ENCODE data around the gene RND3. TPM values are rescaled to one million over a fixed set of nuclear protein-coding genes. Genes with fewer than 3 reads are reported as not detected.

RND3 gene
- total and polyA plus RNA-seq, 3 experiments from 2014 or later, result not detected

DNA sequence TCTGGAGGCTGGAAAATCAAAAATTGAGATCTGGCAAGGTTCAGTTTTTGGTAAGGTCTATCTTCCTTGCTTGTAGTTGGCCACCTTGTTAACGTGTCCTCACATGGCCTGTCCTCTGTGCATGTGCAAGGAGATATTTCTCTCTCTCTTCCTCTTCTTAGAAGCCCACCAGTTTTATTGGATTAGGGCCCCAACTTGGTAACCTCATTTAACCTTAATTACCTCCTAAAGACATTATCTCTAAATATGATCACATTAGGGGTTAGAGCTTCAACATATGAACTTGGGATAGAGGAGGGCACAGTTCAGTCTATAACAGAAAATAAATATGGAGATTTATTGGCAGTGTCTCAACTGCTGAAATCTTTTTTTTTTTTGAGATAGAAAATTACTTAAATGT, 19.6 kb upstream of the RND3 start:
- Mint-ChIP-seq H3K36me3 (no peaks in the 10 kb centered on the region), H3K9me3 (peaks cover 0 to 7% (median 0%) of the 10 kb centered on the region in 5 donors), H3K27me3 (no peaks in the 10 kb centered on the region), H3K27ac (no peak overlapping the region), H3K4me1 (no peaks in the 10 kb centered on the region), H3K4me3 (no peak overlapping the region)
- H3K27me3 ChIP-seq (ENCODE audit: insufficient read depth, low read length, poor library complexity, severe bottlenecking), result no peaks in the 10 kb centered on the region
- H3K27ac ChIP-seq (ENCODE audit: low read depth, low read length), result no peak overlapping the region
- CTCF ChIA-PET, result no interaction called here
- DNase-seq, result no peak
- no peaks in the 10 kb centered on the region for H3K4me1 ChIP-seq (ENCODE audit: insufficient read depth, low read length)
- H3K4me3 ChIP-seq (ENCODE audit: low read length), result no peak overlapping the region
- no peaks in the 10 kb centered on the region for H3K36me3 ChIP-seq (ENCODE audit: insufficient read depth, low read length)
- no peaks in the 10 kb centered on the region for H3K9me3 ChIP-seq (ENCODE audit: low read length)
- POLR2A ChIA-PET, result no interaction called here

DNA sequence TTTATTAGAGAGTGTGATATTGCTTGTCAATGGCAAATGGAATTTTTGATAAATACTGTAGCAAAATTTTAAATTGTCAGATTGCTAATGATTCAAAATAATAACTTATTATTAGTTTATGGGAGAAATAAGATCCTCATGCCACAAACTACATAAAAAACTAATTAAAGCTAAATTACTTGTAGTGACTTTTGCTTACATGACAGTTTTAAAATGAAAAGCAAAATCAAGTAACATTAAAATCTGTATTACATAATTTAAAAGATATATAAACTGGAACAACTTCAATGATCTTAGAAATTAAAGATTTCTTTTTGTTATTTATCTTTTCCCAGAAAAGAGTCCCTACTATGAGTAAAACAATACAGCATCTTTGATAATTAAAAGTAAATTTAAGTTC, 17.7 kb upstream of the RND3 start:
- H3K27ac ChIP-seq (ENCODE audit: low read depth, low read length), result no peak overlapping the region
- Mint-ChIP-seq H3K27ac (no peak overlapping the region), H3K4me1 (no peaks in the 10 kb centered on the region), H3K36me3 (no peaks in the 10 kb centered on the region), H3K27me3 (no peaks in the 10 kb centered on the region), H3K9me3 (peaks cover 0 to 7% (median 0%) of the 10 kb centered on the region in 5 donors), H3K4me3 (no peak overlapping the region)
- H3K4me1 ChIP-seq (ENCODE audit: insufficient read depth, low read length), result no peaks in the 10 kb centered on the region
- CTCF ChIA-PET, result no interaction called here
- no peaks in the 10 kb centered on the region for H3K9me3 ChIP-seq (ENCODE audit: low read length)
- no peaks in the 10 kb centered on the region for H3K36me3 ChIP-seq (ENCODE audit: insufficient read depth, low read length)
- POLR2A ChIA-PET, result no interaction called here
- DNase-seq, result no peak
- no peak overlapping the region for H3K4me3 ChIP-seq (ENCODE audit: low read length)
- no peaks in the 10 kb centered on the region for H3K27me3 ChIP-seq (ENCODE audit: insufficient read depth, low read length, poor library complexity, severe bottlenecking)

DNA sequence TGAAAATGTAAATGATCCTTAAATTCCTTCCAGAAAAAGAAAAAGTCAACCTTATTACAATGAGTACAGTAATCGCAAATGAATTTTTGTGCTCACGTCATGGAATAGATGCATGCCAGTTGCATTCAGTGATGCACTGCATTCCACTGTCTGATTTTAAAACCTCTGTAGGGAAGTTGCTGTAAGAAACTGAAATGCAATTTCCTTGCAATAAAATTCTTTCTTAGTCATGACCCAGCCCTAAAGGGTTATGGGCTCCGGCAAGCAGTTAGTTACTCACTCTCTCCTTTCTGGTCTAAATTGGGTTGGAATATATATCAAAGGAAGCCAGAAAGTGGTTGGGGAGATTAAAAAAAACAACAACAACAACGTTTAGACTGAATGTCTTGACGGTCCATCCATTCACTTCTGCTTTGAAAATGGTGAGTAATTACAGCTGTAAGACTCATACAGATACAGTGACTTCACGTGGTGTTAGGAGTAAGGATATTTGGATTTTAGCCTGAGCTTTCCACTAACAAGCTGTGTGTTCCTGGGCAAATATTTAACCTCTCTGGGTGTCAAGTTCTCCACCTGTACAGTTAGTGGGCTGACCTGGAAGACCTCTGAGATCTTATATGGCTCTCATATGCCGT, 8.6 kb upstream of the RND3 start:
- POLR2A ChIA-PET, result no interaction called here

DNA sequence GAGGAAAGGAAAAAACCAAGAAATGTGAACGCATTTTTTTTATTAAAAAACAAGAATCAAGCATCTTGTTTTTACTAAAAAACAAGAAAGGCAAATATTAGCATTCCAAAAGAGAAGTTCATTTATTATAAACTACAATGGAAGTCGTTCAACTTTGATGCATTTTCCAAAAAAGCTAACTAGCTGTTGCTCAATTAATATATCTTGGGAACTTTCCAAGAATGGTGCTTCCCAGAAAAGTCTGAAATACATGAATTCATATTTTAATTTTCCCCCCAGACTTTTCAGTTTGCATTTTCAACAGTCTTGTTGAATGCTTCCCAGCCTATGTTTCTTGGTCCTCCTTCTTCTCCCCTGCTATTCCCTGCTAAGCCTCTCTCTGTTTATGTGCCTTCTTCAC, 7.5 kb upstream of the RND3 start:
- ChIA-PET CTCF (no interaction called here), POLR2A (no interaction called here)
- Histone ChIP-seq H3K36me3 (ENCODE audit: insufficient read depth, low read length) (no peaks in the 10 kb centered on the region), H3K27ac (ENCODE audit: low read depth, low read length) (no peak overlapping the region), H3K4me3 (ENCODE audit: low read length) (no peak overlapping the region), H3K9me3 (ENCODE audit: low read length) (no peaks in the 10 kb centered on the region), H3K4me1 (ENCODE audit: insufficient read depth, low read length) (no peaks in the 10 kb centered on the region), H3K27me3 (ENCODE audit: insufficient read depth, low read length, poor library complexity, severe bottlenecking) (no peaks in the 10 kb centered on the region)
- Mint-ChIP-seq H3K27ac (no peak overlapping the region), H3K9me3 (peaks cover 0 to 3% (median 0%) of the 10 kb centered on the region in 5 donors), H3K27me3 (no peaks in the 10 kb centered on the region), H3K4me1 (no peaks in the 10 kb centered on the region), H3K36me3 (no peaks in the 10 kb centered on the region), H3K4me3 (no peak overlapping the region)
- no peak for DNase-seq

More for the DNA sequence above, 8.6 kb upstream of the RND3 start:
- CTCF ChIA-PET, result no interaction called here
- Histone ChIP-seq H3K27ac (ENCODE audit: low read depth, low read length) (no peak overlapping the region), H3K36me3 (ENCODE audit: insufficient read depth, low read length) (no peaks in the 10 kb centered on the region), H3K4me1 (ENCODE audit: insufficient read depth, low read length) (no peaks in the 10 kb centered on the region), H3K27me3 (ENCODE audit: insufficient read depth, low read length, poor library complexity, severe bottlenecking) (no peaks in the 10 kb centered on the region), H3K9me3 (ENCODE audit: low read length) (no peaks in the 10 kb centered on the region), H3K4me3 (ENCODE audit: low read length) (no peak overlapping the region)
- Mint-ChIP-seq H3K4me1 (no peaks in the 10 kb centered on the region), H3K27ac (no peak overlapping the region), H3K36me3 (no peaks in the 10 kb centered on the region), H3K9me3 (peaks cover 0 to 3% (median 0%) of the 10 kb centered on the region in 5 donors), H3K4me3 (no peak overlapping the region), H3K27me3 (no peaks in the 10 kb centered on the region)
- no peak for DNase-seq

DNA sequence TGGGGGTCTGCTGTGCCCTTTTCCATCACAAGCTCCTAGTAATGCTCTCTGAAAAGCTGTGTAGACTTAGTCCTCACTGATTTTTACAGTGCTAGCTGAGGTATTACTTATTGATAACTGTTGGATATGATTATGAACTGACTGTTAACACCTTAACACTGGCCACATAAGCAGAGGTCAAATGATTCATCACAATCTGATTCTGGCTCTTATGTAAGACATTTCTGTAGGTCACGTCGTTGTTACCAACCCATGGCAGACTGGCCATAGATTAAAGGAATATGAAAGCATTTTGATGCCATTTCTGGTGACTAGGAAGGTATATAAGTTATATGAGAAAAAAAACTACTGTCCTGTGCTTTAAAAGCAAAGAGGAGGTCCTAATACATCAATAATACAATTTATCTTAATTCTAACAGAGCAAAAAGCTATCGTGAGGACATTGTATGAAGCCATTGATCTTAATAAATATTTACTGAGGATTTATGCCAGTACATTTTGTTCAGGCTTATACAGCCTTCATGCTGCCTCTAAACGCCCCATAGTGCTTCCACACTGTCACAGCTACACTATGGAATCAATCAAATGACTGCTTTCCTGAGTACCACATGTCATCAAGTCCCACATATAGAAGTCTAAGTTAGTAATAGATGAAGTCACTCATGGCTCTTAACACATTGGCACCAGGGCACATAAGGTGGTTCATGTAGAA, 6.9 kb upstream of the RND3 start:
- Mint-ChIP-seq H3K36me3 (no peaks in the 10 kb centered on the region), H3K27me3 (no peaks in the 10 kb centered on the region), H3K27ac (no peak overlapping the region), H3K4me1 (no peaks in the 10 kb centered on the region), H3K9me3 (peaks cover 0 to 3% (median 0%) of the 10 kb centered on the region in 5 donors), H3K4me3 (no peak overlapping the region)
- Histone ChIP-seq H3K4me3 (ENCODE audit: low read length) (no peak overlapping the region), H3K27ac (ENCODE audit: low read depth, low read length) (no peak overlapping the region), H3K4me1 (ENCODE audit: insufficient read depth, low read length) (no peaks in the 10 kb centered on the region), H3K27me3 (ENCODE audit: insufficient read depth, low read length, poor library complexity, severe bottlenecking) (no peaks in the 10 kb centered on the region), H3K36me3 (ENCODE audit: insufficient read depth, low read length) (no peaks in the 10 kb centered on the region), H3K9me3 (ENCODE audit: low read length) (no peaks in the 10 kb centered on the region)
- ChIA-PET POLR2A (no interaction called here), CTCF (no interaction called here)
- DNase-seq, result no peak

DNA sequence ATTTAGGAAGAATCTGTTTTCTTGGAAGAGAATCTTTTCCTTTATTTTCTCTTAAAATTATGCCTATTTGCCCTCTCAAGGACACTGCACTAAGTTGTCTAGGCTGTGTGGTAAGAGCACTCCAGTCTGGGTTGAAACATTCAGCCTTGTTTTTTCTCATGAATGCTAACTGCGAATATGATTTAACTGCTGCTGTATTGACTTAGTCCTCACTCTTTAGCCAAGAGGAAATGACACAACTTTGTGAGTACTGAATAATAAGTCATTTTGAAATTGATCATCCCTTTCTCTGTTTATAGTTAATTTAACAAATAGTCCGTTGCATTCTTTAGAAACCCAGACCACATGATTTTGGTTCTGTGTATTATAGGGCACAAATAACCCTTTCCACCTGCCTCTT, 4.5 kb upstream of the RND3 start:
- Mint-ChIP-seq H3K4me1 (peaks cover 1 to 9% (median 3%) of the 10 kb centered on the region in 3 donors), H3K9me3 (peaks cover 0 to 5% (median 0%) of the 10 kb centered on the region in 5 donors), H3K4me3 (no peak overlapping the region), H3K36me3 (no peaks in the 10 kb centered on the region), H3K27ac (no peak overlapping the region), H3K27me3 (peaks cover 7 to 17% of the 10 kb centered on the region in 2 donors)
- Histone ChIP-seq H3K9me3 (ENCODE audit: low read length) (no peaks in the 10 kb centered on the region), H3K4me3 (ENCODE audit: low read length) (no peak overlapping the region), H3K36me3 (ENCODE audit: insufficient read depth, low read length) (no peaks in the 10 kb centered on the region), H3K27me3 (ENCODE audit: insufficient read depth, low read length, poor library complexity, severe bottlenecking) (peaks cover under 1% of the 10 kb centered on the region), H3K4me1 (ENCODE audit: insufficient read depth, low read length) (peaks cover 3% of the 10 kb centered on the region), H3K27ac (ENCODE audit: low read depth, low read length) (no peak overlapping the region)
- POLR2A ChIA-PET, result no interaction called here
- no peak for DNase-seq
- CTCF ChIA-PET, result no interaction called here

DNA sequence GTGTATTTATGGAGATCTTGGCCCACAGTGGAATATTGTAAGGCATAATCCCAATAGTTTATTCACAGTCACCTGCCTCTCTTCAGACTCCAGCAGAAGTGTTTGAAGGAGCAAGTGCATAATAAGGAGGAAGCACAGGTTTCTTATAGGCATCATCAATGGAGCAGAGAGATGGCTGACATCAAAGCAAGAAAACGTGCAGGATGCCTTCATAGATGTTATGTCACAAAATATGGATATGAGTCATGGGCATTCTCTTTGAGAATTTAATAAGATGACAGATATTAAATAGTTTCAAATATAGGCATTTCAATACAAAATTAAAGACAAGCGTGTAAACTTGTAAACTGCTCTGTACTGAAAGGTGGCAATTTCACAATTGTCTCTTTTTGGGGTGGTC, 4.0 kb upstream of the RND3 start:
- H3K27ac Mint-ChIP-seq, result no peak overlapping the region
- ChIA-PET POLR2A (no interaction called here), CTCF (no interaction called here)
- peaks cover 4% of the 10 kb centered on the region for H3K27me3 ChIP-seq (ENCODE audit: insufficient read depth, low read length, poor library complexity, severe bottlenecking)
- no peaks in the 10 kb centered on the region for H3K9me3 ChIP-seq (ENCODE audit: low read length)
- H3K4me3 Mint-ChIP-seq, result no peak overlapping the region
- DNase-seq, result no peak
- H3K4me1 Mint-ChIP-seq, result peaks cover 1 to 13% (median 8%) of the 10 kb centered on the region in 3 donors
- peaks cover 12 to 22% of the 10 kb centered on the region in 2 donors for H3K27me3 Mint-ChIP-seq
- H3K36me3 ChIP-seq (ENCODE audit: insufficient read depth, low read length), result no peaks in the 10 kb centered on the region
- H3K27ac ChIP-seq (ENCODE audit: low read depth, low read length), result no peak overlapping the region
- H3K4me3 ChIP-seq (ENCODE audit: low read length), result no peak overlapping the region
- no peaks in the 10 kb centered on the region for H3K36me3 Mint-ChIP-seq
- peaks cover 3% of the 10 kb centered on the region for H3K4me1 ChIP-seq (ENCODE audit: insufficient read depth, low read length)
- peaks cover 0 to 6% (median 5%) of the 10 kb centered on the region in 5 donors for H3K9me3 Mint-ChIP-seq

DNA sequence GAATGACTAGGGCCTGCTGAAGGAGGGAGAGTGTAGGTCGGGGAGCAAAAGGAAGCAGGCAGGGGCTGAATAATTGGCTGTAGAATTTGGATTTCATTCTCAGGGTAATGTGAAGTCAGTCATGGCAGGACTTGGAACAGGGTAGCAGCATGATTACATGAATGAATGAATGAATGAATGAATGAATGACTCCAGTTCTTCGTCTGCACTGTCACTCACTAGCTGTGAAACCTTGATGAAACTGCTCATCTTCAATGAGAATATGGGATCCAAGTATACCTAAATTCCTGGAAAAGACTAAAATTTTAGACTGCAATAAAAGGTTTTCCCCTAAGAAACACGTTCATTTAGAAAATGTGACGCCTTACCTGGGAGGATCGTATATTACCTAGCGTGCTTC, 3.0 kb upstream of the RND3 start:
- H3K27me3 Mint-ChIP-seq, result peaks cover 17 to 30% of the 10 kb centered on the region in 2 donors
- H3K36me3 Mint-ChIP-seq, result no peaks in the 10 kb centered on the region
- Histone ChIP-seq H3K4me1 (ENCODE audit: insufficient read depth, low read length) (peaks cover 3% of the 10 kb centered on the region), H3K27ac (ENCODE audit: low read depth, low read length) (no peak overlapping the region), H3K4me3 (ENCODE audit: low read length) (no peak overlapping the region), H3K9me3 (ENCODE audit: low read length) (no peaks in the 10 kb centered on the region), H3K36me3 (ENCODE audit: insufficient read depth, low read length) (no peaks in the 10 kb centered on the region), H3K27me3 (ENCODE audit: insufficient read depth, low read length, poor library complexity, severe bottlenecking) (peaks cover 4% of the 10 kb centered on the region)
- POLR2A ChIA-PET, result no interaction called here
- peaks cover 0 to 6% (median 5%) of the 10 kb centered on the region in 5 donors for H3K9me3 Mint-ChIP-seq
- no peak overlapping the region for H3K4me3 Mint-ChIP-seq
- DNase-seq, result no peak
- H3K27ac Mint-ChIP-seq, result no peak overlapping the region
- CTCF ChIA-PET, result no interaction called here
- H3K4me1 Mint-ChIP-seq, result peaks cover 1 to 13% (median 9%) of the 10 kb centered on the region in 3 donors

Data from CD8-positive, alpha-beta memory T cell (primary cell).